ENCODE data around the gene TRMT44. TPM values are rescaled to one million over a fixed set of nuclear protein-coding genes. Genes with fewer than 3 reads are reported as not detected.

TRMT44 gene
- total RNA-seq, 1 donor from 2014 or later: 9.2 TPM

DNA sequence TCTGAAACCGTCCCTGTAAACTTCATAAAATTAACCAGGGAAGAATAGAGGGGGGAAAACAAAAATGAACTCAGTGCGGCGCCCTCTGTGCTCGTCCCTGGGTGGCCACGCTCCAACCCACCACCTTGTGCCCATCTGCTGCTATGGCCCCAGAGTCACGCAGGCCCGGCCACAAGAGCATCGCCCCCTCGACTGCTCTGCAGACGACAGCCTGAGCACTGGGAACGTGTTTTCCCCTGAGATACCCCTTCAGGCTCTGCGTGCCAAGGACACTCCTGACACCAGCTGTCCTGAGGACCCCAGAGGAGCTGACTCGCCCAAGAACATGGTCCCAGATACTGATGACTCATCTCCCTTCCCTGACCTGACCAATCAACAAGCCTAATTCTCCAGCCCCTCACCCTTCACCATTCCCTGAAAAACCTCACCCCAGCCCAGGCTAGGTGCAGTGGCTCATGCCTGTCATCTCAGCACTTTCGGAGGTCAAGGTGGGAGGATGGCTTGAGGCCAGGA is 75.5 kb downstream of the TRMT44 start:
- ATAC-seq (no peak), DNase-seq (ENCODE audit: missing footprints) (no peak)
- intact Hi-C loops (cut with DNase I): no loop called here

- no peak for ATAC-seq
- no peak for DNase-seq (ENCODE audit: missing footprints)
- intact Hi-C loops (cut with DNase I): no loop called here
Measured at GRCh38 chr4:8516996-8517550, 76.5 kb downstream of the TRMT44 start.

- DNase-seq (ENCODE audit: missing footprints) (no peak), ATAC-seq (no peak)
- intact Hi-C loops (cut with DNase I): no loop called here
Measured at GRCh38 chr4:8517946-8518345, 77.4 kb downstream of the TRMT44 start.

DNA sequence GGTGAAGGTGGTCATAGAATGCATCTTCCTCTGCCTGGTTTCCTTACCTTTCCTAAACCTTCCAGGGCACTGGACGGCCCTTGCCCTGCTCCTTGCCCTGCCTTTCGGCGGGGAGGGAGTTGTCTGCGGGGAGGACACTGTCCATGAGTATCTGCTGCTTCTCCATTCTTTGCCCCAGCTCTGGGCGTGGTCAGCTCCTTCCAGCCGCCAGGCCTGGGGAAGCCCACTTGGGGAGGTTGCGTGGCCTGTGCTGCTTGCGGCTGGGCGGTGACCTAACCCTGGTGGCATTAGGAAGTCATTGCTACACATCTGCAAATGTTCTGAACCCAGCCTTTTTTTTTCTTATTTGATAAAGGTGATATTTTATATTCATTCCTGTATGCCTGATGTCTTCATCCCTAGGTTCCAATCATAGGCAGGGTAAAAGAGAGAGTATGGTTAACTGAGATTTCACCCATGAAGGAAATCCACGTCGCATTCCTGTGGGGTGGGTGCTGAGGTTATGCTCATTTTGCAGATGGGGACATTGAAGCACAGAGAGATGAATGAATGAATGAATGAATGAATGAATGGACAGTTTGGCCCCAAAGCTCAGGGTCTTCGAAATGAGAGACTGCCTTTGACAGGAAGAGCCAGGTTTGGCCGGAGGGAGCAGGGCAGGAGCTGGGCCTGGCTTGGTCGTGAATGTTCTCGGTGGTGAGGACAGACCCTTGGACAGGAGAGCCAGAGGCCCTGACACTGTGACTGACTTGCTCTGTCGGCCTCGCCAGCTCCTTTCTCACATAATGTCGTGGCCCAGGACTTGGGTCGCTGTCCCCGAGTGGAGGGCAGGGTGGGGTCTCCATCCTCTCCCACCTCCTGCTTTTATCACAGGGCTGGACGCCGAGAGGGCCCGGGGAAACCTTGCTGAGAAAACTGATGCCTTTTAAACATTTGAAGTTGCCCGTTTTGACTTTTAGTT is 81.9 kb downstream of the TRMT44 start:
- DNase-seq (ENCODE audit: missing footprints): no peak
- ATAC-seq: no peak
- intact Hi-C loops (cut with DNase I): no loop called here

DNA sequence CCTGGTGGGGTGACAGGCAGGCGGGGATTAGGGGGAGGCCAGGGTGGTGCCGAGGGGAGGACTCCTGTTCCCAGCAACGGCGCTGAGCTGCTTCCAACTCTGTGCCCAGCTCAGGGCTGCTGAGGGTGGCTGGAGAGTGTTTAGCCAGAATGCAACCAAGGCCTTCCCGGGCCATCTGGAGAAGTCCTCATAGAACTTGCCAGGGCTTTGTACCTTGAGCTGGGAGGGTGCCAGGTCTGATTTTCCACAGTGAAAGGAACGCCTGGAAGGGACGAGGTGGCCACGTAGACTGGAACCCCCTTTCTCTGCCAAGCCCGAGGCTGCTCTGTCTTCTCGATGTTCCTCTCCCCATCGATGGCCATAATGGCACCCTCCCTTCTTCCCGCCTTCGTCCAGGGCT is 82.6 kb downstream of the TRMT44 start:
- ATAC-seq: no peak
- intact Hi-C loops (cut with DNase I): no loop called here
- no peak for DNase-seq (ENCODE audit: missing footprints)

DNA sequence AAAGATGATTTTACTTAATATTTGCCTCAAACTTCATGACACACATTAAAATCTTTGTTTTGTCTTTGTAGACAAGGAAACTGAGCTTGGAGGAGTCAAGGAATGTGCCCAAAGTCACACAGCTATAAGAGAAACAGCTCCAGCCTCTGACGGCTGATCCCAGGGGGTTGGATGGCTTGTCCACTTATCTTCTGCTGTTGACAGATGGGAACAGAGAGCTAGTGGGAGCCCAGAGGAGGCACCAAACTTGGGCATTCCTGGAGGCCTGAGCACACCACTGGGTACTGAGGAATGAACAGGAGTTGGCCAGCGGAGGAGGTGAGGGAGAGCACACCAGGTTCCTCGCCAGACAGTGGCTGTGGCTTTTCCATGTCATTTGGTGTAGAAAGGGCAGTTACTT is 83.2 kb downstream of the TRMT44 start:
- DNase-seq (ENCODE audit: missing footprints): no peak
- no peak for ATAC-seq
- intact Hi-C loops (cut with DNase I): no loop called here

DNA sequence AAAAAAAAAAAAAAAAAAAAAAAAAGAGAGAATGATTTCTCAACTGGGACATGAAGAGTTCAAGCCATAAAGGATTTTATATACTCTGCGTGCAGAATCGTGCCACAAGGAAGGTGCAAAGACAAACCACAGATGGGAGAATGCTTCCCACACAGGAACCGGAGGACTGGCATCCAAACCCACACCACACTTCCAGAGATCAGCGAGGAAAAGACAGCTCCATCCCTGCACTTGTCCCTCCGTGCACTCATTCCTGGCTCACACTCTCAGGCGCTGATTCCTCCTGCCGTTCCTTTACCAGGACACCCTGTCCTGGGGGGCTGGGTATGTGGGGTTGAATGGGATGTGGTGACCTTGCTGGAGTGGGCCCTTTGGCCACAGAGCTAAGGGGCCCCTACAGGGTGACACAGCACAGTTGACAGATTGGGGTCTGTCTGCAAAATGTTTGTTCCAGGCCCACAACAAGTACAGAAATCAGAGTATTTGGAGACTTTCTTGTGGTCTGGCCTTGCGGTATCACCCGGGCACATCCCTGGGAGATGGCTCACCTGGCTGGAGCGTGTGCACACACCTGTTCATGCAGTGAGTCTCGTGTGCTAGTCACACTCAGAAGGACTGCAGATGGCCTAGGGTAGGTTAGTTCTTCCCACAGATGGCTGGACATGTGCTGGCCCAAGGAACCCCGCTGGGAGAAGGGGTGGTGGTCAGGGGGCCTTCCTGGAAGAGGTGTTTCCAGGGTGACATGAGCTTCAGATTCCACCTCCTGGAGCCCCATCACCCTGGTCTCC is 84.2 kb downstream of the TRMT44 start:
- no peak for DNase-seq (ENCODE audit: missing footprints)
- intact Hi-C loops (cut with DNase I): no loop called here
- ATAC-seq: no peak

DNA sequence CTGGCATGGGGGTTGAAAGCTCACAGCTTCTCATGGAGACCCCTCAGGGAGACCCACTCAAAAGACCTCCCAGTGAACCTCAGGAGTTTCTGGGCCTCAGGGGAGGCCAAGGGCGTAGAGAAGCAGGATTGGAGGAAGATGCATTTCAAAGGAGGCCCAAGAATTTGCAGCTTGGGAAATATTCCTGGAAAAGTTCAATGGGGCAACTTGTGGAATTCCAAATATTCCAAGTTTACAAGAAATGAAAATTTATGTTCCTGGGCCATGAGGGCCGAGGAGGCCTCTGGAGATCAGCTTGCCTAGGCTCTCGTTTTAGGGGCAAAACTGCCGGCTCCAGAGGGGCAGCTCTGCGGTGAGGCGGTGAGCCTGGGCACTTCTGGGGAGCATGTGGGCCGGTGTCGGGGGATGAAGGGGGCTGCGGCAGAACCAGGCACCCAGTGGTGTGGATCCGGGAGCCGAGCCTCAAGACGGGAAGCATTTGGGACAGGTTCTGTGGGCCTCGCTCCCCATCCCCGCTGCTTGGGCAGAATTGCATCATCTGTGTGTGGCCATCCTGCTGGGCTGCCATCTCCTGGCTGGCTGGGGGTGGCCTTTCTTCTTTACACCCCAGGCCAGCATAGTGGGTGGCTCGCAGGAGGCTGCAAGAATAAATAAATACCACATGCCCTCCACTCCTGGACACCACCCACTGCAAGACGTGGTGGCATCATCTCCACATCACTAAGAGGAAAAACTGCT is 85.0 kb downstream of the TRMT44 start:
- no peak for ATAC-seq
- DNase-seq (ENCODE audit: missing footprints): no peak
- intact Hi-C loops (cut with DNase I): no loop called here

Other genes with a start within 250 kb of the TRMT44 start
- 11.2 TPM for gene SH3TC1, start 241.5 kb upstream of the TRMT44 start, total RNA-seq
- gene HTRA3, start 171.0 kb upstream of the TRMT44 start, total RNA-seq: 131 TPM
- gene ACOX3, start 54 bp upstream of the TRMT44 start, total RNA-seq: 25.3 TPM
- gene GPR78, start 139.6 kb downstream of the TRMT44 start, total RNA-seq: not detected
- gene CPZ, start 152.0 kb downstream of the TRMT44 start, total RNA-seq: 0.41 TPM

Data from Right ventricle myocardium inferior (tissue), 1 donor.